RPMI7951 (cell line): Measurements from ENCODE around the gene TNFRSF14. TPM values are rescaled to one million over a fixed set of nuclear protein-coding genes. Genes with fewer than 3 reads are reported as not detected.

Experiments
- DNase-seq: peaks from one replicate; pipeline ENCODE4 v3.0.0-alpha.2; 2012; ENCODE audit warnings: low read depth
- total RNA-seq: library from RNA; depleted of rRNA; stranded (reverse); fragments of >200 nt; shearing (Covaris generic); gene quantifications from 2 replicates; pipeline ENCODE4 v1.2.3, GENCODE V29; 2014

TNFRSF14 gene
- total RNA-seq, 1 experiment from 2014 or later = 26.8 TPM

GRCh38 chr1:2601721-2602303, 45.6 kb downstream of the TNFRSF14 start:
- DNase-seq = no peak

DNA sequence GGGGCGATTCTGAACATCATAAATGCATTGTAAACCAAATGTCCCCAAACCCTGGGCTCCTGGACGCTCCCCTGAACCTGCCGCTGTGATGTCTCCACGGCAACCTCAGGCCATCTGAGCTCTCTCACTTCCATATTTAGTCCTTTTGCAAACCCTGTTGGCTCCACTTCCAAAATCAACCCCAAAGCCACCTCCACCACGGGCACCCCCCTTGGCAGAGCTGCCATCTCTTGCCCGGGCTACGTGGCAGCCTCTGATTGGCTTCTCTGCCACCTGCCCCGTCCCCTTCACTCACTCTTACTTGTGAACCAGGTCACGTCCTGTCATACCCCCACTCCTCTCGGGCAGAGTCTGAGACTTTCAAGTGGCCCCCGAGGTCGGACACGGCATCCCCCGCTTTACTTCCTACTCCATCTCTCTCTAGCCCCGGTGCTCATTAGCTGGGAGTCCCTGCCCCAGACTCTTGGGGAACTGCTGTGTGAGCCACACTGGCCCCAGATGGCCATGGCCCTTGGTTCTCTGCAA, 46.2 kb downstream of the TNFRSF14 start:
- DNase-seq = no peak

DNA sequence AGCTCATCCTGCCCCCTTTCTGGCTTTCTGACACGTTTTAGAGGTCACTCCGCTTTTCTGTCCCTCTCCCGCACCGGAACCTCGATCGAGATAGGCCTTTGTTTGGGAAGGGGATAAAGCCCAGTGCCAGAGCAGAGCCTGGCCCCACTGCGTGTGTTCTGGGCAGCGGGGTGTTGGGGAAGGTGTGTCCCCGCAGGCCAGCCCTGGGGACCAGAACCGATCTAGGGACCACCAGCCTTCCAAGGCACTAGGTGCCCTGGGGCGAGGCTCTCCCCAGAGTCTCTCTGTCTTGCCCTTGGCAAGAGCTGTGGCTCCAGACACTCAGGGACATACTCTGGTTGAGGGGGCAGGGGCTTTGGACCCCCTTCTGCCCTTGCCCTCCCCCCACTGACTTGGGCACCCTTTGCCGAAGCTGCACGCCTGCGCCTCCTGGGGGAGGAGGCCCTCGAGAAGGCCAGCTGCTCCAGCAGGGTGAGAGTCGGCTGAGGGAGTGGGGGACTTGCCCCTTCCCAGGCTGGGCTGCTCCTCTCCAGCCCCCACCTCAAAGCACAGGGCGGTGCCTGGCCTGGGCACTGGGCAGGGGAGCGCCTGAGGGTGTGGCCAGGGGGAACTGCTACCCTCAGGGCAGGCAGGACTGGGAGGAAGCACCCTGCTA, 46.8 kb downstream of the TNFRSF14 start:
- no peak for DNase-seq

- no peak for DNase-seq
Observed at GRCh38 chr1:2603521-2604155, 47.5 kb downstream of the TNFRSF14 start.

GRCh38 chr1:2604156-2604843, 48.1 kb downstream of the TNFRSF14 start:
- no peak for DNase-seq

DNA sequence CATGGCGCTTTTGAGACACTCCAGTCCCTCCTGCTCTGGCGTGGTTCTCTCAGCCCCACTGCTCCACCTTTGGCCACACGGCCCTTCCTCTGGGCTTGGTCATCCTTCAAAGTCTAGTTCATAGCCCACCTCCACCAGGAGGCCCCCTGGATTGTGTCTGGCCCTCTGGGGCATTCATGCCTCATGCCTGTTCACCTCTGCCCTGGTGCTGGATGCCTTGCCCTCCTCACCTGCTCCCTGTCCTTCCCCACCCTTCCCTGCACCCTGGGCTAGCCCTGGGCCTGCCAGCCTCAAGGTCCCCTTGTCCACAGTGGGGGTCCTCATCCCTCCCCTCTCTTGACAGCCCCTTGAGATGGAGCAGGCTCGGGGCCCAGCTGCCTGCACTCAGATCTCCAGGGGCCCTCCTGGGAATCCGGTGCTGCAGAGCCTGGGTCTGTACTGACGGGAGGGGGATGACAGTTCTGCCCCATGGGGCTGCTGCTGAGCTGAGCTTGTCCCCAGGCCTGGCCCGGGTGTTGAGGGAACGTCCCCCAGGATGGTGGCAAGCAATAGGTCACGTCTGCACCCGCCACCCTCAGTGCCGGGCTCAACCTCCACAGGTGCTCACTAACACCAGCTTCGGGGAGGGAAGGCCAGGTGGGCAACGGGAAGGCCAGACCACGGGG, 48.8 kb downstream of the TNFRSF14 start:
- DNase-seq = no peak

- DNase-seq = no peak
Observed at GRCh38 chr1:2605509-2606395, 49.6 kb downstream of the TNFRSF14 start.

DNA sequence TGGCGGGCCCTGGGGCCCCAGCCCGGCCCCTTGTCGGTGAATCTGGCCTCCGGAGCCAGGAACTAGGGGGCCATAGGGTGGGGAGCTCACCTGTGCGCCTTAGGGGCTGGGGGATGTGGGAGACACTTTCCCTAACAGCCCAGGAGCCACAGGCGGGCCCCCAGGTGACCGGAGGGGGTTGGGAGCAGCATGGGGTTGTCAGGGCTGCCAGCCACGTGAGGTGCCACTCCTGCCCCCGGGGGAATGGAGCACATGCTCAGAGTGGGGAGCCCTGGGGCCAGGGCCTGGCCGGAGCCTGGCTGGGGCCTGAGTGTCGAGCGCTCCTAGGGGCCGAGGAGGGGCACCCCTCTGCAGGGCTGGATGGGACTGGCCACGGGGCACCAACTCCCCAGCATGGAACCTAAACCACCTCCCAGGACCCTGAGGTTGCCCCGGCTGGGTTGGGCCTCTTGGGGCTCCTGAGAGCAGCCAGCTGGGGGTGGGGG, 50.3 kb downstream of the TNFRSF14 start:
- no peak for DNase-seq

DNA sequence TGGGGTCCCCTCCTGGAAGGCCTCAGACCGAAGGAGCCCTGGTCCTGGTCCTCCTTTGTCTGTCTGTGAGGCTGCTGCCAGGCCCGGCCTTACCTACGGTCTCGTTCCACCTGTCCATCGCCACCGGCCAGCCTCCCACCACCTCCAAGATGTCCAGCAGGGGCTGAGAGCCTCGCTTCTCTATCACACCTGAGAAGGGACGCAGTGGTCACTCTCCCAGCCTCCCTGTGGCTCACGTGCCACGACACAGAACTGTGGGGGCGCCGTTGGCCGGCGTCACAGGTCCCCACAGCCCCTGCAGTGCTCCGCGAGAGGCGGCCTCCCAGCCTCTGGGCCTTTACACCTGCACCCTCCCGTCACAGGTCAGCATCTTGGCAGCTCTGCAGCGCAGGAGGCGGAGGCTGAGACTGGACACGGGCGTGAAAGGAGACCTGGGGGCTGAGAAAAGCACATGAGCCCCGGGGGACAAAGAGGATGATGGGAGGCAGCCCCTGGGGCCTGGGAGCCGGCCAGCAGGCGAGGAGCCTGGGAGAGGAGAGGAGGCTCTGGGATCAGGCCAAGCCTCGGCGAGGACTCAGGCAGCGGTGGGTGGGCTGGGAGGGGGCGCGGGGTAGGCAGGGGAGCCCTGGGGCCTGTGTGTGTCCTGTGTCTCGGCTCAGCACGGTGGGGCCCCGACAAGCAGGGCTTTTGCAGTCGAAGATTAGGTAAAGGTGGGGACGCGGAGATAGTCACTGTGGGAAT, 50.9 kb downstream of the TNFRSF14 start:
- no peak for DNase-seq

DNA sequence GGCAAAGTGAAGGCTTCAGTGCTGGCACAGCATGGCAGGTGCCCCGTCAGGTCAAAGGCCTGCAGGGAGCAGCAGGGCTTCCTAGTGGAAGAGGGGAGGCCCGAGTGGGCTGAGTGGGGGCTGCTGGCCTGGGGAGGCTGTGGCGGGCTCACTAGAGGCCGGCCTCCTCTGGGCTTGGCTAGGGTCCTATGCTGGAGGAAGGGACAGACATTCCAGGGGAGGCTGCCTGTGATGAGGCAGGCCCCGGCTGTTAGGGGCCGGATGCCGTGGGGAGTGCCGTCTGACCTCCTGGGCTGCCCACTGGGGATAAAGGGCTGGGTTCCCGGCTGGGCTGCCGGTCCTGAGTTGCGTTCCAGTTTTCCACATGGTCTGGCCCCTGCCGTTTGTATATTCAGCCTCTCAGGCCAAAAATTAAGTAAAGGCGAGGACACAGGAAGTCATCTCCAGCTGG, 51.5 kb downstream of the TNFRSF14 start:
- DNase-seq = no peak

GRCh38 chr1:2609319-2610035, 53.3 kb downstream of the TNFRSF14 start:
- DNase-seq = no peak

- DNase-seq = no peak
Observed at GRCh38 chr1:2610036-2610959, 54.1 kb downstream of the TNFRSF14 start.

GRCh38 chr1:2611031-2611501, 54.9 kb downstream of the TNFRSF14 start:
- peak; percentile 6 for DNase-seq

GRCh38 chr1:2611621-2612437, 55.7 kb downstream of the TNFRSF14 start:
- DNase-seq = no peak

- DNase-seq = no peak
Observed at GRCh38 chr1:2612591-2613365, 56.6 kb downstream of the TNFRSF14 start.
